IPS DF 4.7 (cell line): Measurements from ENCODE around the gene DNAJB2.
"Not testable (repeated sequence)": the region's sequence is repeated elsewhere in the genome, so short reads cannot be mapped to it uniquely, and the experiment has no call there.

Source experiments
- DNase-seq: peaks from one replicate; pipeline ENCODE4 v3.0.0-alpha.2; 2013; ENCODE audit warnings: low spot score; ENCODE audit errors: extremely low read depth

Gene DNAJB2

DNA sequence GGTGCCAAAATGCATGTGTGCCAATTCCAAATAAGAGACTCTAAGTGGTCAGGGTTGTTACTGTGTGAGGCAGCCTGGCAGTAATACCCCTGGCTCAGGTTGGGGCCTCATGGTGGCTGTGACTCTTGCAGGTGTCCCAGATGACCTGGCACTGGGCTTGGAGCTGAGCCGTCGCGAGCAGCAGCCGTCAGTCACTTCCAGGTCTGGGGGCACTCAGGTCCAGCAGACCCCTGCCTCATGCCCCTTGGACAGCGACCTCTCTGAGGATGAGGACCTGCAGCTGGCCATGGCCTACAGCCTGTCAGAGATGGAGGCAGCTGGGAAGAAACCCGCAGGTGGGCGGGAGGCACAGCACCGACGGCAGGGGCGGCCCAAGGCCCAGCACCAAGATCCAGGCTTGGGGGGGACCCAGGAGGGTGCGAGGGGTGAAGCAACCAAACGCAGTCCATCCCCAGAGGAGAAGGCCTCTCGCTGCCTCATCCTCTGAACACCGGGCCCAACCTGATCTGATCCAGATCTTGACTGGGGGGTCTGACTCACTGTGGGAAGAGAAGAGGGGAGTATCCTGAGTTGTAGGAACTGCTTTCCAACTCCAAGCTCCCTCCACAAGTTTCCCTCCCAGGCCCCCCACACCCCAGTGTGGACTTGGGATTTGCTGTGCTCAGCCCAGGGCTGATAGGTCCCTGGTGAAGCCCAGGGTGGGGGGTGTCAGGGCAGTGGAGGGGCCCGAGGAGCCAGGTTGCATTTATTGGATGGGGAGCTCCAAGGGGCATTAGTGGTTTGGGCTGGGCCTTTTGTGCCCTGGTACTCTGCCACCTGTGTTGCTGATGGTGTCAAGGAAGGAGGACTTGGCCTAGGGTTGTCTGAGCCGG is 5.6 kb downstream of the DNAJB2 start:
- no peak for DNase-seq

DNA sequence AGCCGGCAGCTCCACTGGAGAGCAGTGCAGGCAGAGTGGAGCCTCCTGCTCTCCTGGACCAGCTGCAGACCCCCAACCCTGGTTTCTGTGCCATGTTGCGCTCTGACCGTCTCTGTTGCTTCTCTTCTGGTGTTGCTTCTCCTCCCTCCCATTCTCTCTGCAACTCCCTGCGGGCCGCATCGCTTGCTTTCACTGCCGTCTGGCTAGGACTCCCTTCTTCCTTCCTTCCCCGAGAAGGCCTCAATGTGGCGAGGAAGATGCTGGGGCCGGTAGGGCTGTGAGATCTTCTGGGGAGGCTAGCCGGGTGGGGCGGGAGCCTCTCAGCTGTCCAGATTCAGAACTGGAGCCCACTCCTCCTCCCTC is 6.2 kb downstream of the DNAJB2 start:
- no peak for DNase-seq

GRCh38 chr2:219285894-219286425 is 6.8 kb downstream of the DNAJB2 start:
- DNase-seq: no peak

- no peak for DNase-seq
These were observed 7.4 kb downstream of the DNAJB2 start for GRCh38 chr2:219286436-219287115.

GRCh38 chr2:219287116-219287440 is 7.9 kb downstream of the DNAJB2 start:
- not testable (repeated sequence) for DNase-seq

DNA sequence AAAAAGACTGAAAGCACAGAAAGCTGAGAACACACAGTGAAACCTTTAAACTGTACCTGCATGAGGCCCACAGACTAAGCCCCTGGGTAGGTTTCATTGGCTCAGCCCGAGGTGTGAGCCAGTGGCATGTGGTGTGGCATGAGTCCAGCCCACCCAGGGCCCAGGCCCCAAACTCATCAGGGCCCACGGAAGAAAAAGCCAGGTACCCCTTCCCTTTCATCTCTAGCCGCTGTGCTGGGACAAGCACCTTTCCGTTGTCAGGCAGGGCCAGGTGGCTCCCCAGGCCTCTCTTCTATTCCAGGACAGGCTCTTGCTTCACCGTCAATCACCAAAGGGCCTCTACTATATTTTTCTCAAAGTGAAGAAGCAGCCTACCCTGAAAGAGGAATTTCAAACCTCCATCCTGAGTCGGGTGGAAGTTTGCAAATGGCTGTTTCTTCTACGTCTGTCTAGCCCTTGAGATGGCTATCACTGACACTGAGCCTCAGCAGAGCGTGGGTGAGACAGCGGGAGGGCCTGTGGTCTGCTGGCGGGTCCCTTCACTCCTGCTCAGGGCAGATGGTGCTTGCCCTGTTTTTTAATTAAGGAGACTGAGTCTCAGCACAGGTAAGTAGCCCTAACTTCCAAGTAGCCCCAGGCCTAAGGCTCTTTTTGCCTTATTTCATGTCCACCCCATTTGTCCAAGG is 8.6 kb downstream of the DNAJB2 start:
- no peak for DNase-seq

- DNase-seq: no peak
These were observed 10.0 kb downstream of the DNAJB2 start for GRCh38 chr2:219289195-219289536.

GRCh38 chr2:219289537-219290361 is 10.6 kb downstream of the DNAJB2 start:
- no peak for DNase-seq

DNA sequence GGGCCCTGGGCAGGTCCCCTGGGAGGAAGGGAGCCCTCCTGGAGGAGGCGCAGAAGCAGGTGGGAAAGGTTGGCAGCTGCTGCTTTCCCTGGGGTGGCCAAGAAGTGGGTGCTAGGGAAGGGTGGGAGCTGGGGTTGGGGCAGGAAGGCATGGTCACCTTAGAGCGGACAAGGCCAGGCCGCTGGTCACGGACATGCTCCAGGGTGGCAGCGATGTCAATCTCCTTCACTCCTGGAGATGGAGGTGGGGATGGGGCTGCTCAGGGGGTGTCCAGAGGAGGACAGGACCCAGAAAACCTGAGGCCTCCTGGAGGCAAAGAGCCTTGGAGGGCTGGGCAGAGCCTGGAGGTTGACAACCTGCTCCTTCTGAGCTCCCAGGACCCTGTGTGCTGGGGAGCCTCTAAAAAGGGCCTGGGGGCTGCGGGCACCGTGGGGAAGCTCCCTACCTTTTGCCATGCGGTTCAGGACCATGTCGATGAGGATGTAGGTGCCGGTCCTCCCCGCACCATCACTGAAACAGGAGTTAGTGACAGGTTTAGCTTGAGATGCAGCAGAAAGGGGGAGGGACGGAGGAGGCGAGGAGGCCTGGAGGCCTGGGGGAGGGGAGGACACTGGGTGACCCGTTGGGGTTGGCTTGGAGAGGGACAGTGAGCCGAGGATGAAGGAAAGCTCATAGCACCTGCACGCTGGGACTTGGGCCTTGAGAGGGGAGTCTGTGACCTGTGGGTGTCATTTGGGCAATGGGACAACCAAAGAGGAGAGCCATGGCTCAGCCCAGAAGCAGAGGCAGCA is 11.4 kb downstream of the DNAJB2 start:
- no peak for DNase-seq

- no peak for DNase-seq
These were observed 12.2 kb downstream of the DNAJB2 start for GRCh38 chr2:219291394-219291793.

DNA sequence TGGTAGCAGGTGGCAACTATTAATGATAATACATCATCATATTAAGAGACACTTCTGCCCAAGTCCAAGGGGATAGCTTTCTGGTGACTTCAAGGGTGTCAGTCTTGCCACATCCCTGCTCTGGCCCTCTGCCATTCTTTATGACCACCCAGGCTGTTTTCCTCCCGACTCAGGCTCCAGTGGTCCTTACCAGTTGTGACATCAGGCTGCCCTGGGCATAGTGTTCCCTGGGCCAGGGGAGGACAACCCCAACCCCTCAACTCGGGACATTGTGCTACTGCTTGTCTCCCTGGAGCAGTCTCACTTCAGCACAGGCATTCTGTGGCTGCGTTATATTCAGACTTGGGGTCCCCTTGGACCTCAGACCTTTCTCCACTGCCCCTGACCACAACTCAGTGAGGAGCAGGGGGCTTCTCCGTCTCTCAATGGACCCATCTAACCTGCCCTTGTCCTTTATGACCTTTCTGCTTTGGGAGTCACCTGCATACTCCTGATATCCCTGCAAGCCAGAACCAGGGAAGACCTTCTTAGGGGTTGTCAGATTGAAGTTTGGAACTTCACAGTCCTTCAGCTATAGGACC is 12.8 kb downstream of the DNAJB2 start:
- DNase-seq: no peak

DNA sequence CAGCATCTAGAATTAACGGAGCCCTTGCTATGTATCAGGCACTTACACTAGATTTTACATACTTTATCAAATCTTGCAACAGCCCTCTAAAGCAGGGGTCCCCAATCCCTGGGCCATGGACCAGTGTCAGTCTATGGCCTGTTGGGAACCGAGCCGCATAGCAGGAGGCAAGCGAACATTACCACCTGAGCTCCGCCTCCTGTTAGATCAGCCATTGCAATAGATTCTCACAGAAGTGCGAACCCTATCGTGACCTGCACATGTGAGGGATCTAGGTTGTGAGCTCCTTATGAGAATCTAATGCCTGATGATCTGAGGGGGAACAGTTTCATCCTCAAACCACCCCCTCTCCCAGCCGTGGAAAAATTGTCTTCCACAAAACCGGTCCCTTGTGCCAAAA is 13.4 kb downstream of the DNAJB2 start:
- DNase-seq: no peak

DNA sequence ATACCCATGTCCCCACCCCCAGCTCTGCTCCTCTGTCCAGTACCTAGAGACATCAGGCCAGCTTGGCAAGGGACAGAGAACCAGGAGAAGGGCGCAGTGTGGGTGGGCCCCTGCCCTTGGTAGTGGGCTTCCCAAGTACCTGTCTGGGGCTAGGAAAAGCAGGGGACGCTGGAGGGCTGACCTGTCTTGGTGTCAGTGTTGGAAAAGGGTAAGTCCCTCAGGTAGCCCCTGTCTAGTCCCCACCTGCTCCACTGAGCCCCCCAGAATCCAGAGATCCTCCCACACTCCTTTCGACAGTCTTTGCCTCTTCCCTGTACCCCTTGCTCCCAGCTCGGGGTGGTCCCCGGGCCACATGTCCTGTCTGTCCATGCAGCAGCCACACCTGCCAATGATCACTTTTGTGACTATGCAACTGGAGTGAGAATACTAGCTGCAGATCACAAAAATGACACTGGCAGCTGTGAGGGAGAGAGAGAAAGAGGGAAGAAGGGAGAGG is 14.6 kb downstream of the DNAJB2 start:
- DNase-seq: no peak

GRCh38 chr2:219294356-219295351 is 15.5 kb downstream of the DNAJB2 start:
- peak; percentile 78 for DNase-seq

GRCh38 chr2:219296142-219296541 is 17.0 kb downstream of the DNAJB2 start:
- DNase-seq: no peak

DNA sequence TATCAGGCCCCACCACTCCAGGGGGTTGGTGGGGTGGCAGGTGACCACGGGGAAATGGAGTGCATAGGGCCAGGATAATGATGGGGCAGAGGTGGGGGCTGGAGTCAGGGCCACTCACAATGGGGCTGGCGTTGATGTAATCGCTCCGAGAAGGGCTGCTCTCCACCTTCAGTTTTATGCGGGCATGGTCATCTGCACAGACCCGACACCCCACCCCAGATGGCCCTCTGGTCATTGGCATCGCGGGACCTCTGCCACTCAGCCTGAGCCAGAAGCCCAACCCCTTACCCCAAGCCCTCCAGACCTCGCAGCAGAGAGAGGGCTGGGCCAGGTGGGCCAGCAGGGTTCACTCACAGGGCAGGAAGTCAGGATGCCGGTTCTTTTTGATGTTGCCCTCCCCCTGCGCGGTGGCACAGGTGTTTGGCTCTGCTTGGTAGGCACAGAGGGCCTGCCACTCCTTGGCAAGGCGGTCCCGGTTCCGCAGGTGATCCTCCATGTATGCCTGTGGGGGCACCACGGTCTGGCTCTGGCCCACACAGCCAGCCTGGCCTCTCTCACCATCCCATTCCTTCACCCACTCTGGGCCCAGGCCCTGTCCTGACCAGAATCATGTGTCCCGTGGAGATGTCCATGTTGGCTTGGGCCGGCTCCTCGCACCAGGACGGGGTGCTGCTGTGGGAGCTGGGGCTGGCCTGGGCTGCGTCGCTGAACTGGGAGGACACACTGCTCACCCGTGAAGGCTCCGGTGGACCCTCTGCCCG is 17.6 kb downstream of the DNAJB2 start:
- DNase-seq: no peak

- DNase-seq: no peak
These were observed 18.7 kb downstream of the DNAJB2 start for GRCh38 chr2:219297766-219298456.
